A172 (cell line): ENCODE results near the gene CHST6. TPM values are rescaled to one million over a fixed set of nuclear protein-coding genes. Genes with fewer than 3 reads are reported as not detected.
"Not testable (repeated sequence)": the region's sequence is repeated elsewhere in the genome, so short reads cannot be mapped to it uniquely, and the experiment has no call there.

Experiments used
- DNase-seq: peaks from one replicate; pipeline ENCODE4 v3.0.0-alpha.2; 2015; ENCODE audit warnings: low spot score
- total RNA-seq: library from RNA; depleted of rRNA; stranded (reverse); fragments of >200 nt; shearing (Covaris generic); gene quantifications from 2 replicates; pipeline ENCODE4 v1.2.3, GENCODE V29; 2014; rRNA removed

Gene CHST6
- total RNA-seq, 1 experiment from 2014 or later = not detected

DNA sequence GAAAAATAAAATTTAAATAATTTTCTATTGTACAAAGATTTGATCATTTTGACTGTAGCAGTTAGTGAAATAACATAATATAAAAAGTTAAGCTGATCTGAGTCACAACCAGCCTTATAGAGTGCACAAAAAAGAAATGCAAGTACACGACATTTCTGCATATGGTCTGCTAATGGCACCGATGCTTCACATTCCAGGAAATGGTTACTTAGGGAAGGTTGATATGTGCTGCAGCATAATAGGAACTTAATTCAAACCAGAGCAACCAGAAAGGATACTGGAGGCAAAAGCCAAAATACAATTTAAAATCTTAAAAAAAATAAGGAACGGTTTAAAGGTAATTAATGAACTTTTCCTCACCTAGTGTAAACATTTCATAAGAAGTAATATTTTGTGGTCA lies 51.9 kb downstream of the CHST6 start:
- no peak for DNase-seq

DNA sequence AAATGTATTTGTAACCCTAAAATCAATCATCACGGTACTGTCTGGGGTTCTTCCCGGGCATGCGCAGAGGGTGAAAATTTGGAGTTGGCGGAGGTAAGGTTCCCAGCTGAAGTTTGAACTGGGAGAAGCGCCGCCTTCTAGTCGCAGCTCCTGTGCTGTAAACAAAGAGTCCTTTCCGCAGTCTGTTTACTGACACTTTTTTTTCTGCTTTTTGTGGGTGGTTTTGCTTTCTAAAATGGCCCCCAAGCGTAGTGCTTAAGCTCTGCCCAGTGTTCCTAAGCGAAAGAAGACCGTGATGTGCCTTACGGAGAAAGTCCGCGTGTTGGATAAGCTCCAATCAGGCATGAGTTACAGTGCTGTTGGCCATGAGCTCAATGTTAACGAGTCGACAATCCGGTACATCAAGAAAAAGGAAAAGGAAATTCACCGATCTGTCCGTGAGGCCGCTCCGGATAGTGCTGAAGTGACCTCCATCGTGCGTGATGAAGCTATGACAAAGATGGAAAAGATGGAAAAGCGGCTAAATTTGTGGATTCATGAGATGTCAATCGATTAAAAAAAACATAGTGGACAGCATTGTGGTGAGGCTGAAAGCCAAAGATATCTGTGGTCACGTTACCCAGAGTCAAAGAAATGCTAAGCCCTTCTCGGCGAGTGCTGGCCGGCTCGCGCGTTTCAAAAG lies 61.4 kb downstream of the CHST6 start:
- peak; percentile 78 for DNase-seq

DNA sequence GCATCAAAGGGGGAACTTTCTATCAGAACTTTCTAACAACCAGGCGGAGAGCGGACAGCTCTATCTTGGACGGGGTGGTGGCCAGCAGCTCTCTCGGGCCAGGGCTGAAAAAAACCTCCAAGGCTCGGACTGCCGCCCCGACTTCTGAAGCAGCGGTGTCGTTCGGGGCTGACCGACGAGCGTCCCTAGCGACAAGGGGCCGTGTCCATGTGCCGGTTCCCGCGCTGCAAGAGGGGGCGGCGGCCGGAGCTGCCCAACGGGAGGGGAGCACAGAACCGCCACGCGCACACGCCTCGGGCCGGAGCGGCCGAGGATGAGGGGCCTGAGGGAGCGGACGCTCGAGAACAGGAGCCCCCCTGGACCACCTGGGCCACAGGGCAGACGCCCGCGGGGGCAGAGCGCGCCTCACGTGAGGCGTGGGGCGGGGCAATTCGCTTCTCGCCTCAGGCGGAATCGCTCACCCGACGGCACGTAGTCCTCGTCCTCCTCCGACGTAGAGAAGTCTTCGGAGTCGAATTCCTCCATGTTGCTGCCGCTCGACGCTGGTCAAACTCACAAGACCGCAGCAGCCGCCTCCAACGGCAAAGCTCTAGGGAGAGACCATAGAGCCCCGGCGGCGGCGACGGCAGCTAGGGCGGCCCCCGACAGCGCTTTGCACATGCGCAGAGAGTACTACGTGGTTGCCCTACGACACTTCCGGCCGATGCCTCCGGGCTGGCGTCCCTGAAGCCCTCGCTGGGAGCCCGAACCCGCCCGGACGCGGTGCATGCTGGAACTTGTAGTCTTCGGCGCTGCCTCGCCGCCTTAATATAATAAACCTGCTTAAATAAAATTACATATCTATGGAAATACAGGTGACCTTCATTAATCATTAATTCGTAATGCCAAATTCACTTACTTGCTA lies 62.2 kb downstream of the CHST6 start, which contains the start of gene CFDP1:
Gene CFDP1 (minus strand): TSS at position 676 of the 904 bp plus-strand sequence. CDS start 151 bp downstream, at position 525.
- DNase-seq = peak; percentile 92

DNA sequence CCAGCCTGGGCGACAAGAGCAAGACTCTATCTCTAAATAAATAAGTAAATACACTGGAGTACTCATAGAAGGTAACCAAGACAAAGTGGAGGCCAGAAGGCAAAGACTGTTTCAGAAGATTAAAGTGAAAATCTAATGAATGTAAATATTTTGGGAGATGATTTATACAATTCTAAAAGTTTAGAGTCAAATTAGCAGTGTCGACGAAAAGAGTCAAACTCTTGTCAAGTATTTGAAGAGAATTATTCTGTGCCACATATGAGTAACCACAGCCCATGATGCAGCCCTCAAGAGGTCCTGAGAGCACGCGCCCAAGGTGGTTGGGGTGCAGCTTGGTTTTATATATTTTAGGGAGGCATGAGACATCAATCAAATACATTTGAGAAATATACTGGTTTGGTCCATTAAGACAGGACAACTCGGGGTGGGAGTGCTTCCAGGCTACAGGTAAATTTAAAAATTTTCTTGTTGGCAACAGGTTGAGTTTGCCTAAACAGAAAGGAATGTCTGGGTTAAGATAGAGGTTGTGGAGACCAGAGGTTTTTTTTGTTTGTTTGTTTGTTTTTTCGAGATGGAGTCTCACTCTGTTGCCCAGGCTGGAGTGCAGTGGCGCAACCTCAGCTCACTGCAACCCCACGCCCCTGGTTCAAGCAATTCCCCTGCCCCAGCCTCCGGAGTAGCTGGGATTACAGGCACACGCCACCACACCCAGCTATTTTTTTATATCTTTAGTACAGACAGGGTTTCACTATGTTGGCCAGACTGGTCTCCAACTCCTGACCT lies 65.4 kb downstream of the CHST6 start:
- no peak for DNase-seq

DNA sequence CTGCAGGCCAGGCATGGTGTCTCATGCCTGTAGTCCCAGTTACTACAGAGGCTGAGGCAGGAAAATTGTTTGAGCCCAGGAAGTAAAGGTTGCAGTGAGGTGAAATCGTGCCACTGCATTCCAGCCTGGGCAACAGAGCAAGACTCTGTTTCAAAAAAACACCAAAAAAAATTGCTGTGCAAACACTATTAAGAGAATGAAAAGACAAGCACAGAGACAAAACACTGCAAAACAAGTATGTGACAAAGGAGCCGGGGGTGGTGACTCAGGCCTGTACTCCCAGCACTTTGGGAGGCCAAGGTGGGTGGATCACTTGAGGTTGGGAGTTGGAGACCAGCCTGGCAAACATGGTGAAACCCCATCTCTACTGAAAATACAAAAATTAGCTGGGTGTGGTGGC lies 68.7 kb downstream of the CHST6 start:
- DNase-seq = not testable (repeated sequence)

DNA sequence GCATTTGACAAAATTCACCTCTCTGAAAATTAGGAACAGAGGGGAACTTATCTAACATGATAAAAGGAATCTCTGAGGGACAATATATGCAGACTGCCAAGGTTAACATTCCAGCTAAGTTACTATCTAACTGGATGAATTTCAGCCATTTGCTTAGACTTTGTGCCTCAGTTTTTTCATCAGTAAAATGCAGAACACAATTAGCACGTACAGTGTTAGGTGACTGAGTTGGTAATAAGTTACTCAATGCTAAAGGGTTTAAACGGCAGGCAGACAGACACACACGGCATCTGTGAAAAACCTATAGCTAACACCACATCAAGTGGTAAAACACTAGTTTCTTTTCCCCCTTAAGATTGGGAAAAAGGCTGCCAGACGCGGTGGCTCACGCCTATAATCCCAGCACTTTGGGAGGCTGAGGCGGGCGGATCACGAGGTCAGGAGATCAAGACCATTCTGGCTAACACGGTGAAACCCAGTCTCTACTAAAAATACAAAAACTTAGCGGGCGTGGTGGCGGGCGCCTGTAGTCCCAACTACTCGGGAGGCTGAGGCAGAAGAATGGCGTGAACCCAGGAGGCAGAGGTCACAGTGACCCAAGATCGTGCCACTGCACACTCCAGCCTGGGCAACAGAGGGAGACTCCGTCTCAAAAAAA lies 71.0 kb downstream of the CHST6 start:
- DNase-seq = not testable (repeated sequence)

DNA sequence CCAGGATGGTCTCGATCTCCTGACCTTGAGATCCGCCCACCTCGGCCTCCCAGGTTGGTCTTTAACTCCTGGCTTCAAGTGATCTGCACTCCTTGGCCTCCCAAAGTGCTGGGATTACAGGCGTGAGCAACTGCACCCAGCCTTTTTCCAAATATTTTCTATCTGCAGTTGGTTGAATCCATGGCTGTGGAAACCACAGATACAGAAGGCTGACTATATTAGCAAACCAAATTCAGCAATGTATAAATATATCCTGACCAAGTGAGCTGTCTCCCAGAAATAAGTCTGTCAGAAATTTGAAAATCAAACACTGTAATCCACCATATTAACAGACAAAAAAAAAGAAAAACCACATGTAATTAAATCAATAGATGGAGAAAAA lies 71.5 kb downstream of the CHST6 start:
- no peak for DNase-seq

Other genes starting within 250 kb of the CHST6 start
- gene BCAR1, start 243.8 kb downstream of the CHST6 start, total RNA-seq = 85.8 and 106 TPM in 2 replicates
- 45.0 and 54.0 TPM in 2 replicates for gene CFDP1, start 61.9 kb downstream of the CHST6 start, total RNA-seq
- 9.7 and 19.9 TPM in 2 replicates for gene TMEM170A, start 30.8 kb downstream of the CHST6 start, total RNA-seq
- not detected in 2 replicates for gene CHST5, start 40.7 kb upstream of the CHST6 start, total RNA-seq
- gene TMEM231, start 60.8 kb upstream of the CHST6 start, total RNA-seq = 13.7 and 16.8 TPM in 2 replicates
- 98.1 and 115 TPM in 2 replicates for gene GABARAPL2, start 70.9 kb upstream of the CHST6 start, total RNA-seq
- gene ADAT1, start 127.8 kb upstream of the CHST6 start, total RNA-seq = 95.5 and 117 TPM in 2 replicates
- gene KARS1, start 152.2 kb upstream of the CHST6 start, total RNA-seq = 245 and 250 TPM in 2 replicates
- 74.8 and 81.3 TPM in 2 replicates for gene TERF2IP, start 152.3 kb upstream of the CHST6 start, total RNA-seq
- gene CPHXL2, start 181.6 kb upstream of the CHST6 start, total RNA-seq = not detected in 2 replicates
- gene DUXB, start 206.0 kb upstream of the CHST6 start, total RNA-seq = not detected in 2 replicates
- not detected in 2 replicates for gene CPHXL, start 231.0 kb upstream of the CHST6 start, total RNA-seq